Measurements from ENCODE around the gene ETV2.
A peak's percentile ranks its signal among the peaks of the same experiment; 100 is the strongest.
"Not testable (repeated sequence)": the region's sequence is repeated elsewhere in the genome, so short reads cannot be mapped to it uniquely, and the experiment has no call there.

ETV2 gene

DNA sequence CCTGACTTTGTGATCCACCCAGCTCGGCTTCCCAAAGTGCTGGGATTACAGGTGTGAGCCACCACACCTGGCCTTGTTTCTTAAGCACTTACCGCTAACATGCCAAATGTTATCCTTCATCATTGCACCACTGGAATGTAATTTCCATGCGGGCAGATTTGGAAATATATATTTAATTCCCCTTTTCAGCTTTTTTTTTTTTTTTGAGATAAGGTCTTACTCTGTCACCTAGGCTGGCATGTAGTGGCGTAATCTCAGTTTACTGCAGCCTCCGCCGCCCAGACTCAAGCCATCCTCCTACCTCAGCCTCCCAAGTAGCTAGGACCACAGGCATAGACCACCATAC, 20.4 kb downstream of the ETV2 start:
- DNase-seq: no peak

DNA sequence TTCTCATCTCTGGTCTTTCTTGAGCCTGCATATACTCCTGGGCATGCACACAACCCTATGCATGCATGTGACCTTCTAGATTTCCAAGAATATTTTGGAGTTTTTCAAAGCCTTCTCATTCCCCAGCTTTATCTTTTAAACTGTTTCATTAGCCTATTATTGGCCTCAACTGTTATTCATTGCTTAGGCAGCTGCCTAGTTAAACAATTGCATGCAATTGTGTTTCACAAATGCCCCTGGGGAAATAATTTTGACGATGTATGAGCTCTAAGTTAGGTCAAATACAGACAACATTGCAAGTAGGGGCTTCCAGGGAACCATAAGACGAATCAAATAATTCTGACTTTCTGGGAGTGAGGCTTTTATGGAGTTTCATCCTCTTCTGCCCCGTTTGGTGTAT, 22.4 kb downstream of the ETV2 start:
- no peak for DNase-seq

DNA sequence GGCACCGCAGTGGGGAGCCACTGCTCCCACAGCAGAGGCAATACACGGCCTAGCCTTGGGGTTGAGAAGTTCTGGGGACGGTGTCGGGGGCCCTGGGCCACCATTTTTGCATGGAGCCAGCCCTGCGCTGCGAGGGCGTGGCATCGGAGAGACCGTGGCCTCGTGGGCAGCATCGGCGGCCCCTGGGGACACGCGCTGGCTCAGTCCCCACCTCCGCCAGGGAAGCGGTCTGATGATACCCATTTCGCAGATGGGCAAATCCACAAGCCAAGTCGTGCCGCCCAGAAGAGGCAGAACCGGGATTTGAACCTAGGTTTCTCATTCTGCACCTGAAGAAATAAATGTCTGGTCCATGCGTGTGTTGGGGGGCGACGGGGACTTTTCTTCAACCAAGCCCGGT, 23.6 kb downstream of the ETV2 start:
- no peak for DNase-seq

DNA sequence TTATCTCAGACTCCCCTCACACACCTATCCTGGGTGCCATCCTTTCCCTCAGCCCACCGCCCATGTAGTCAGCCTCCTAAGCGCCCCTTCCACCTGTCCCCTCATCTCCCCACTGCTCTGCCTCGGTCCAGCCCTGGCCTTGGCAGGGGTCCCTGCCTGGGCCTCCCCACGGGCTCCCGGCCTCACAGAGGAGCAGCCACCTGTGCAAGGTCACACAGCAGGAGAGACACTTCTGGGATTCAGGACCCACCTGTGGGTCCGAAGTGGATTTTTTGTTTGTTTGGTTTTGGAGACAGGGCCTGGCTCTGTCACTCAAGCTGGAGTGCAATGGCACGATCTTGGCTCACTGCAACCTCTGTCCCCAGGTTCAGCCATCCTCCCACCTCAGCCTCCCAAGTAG, 24.1 kb downstream of the ETV2 start:
- DNase-seq: no peak

DNA sequence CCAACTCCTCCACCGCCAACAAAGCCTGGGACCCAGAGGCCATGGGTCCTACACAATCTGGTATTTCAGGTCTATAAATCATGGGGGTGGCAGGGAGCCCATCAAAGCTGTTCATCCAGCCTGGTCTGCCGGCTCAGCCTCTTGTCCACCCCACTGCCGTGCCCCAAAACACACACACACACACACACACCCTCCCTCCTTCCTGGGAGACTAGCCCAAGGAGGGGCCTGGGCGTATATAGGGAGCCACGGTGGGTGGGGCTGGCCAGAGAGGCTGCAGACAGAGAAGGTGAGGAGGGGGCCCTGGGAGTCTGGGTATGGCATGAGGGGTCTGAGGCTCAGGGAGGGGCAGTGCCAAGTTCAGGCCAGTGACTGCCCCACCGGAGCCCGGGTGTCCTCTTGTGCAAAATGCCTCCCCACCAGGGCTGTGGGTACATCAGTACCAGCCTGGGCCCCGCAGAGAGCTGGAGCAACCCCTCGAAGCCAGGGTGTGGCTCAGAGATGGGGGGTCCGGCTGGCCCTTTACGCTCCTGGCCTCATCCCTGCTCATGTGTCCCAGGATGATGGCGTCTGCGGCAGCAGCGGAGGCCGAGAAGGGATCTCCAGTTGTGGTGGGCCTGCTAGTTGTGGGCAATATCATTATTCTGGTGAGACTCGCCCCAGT, 24.8 kb downstream of the ETV2 start, which contains the start of gene UPK1A:
Gene UPK1A, plus strand, starts transcription at position 267 of the 663 bp plus-strand sequence. Its CDS starts 296 bp downstream, at position 563.
- DNase-seq: no peak

DNA sequence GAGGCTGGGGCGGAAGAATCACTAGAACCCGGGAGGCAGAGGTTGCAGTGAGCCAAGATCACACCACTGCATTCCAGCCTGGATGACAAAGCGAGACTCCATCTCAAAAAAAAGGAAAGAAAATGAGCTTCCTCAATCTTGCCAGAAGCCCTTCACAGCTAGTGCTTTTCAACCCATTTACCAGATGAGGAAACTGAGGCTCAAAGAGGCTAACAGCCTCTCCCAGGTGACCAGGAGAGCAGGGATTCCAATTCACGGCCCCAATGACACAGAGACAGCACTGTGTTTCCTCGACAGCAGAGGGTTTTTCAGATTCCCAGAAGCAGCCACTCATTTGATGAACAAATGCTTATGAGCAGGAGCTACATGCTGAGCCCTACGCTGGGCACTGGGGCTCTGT, 28.0 kb downstream of the ETV2 start:
- no peak for DNase-seq

DNA sequence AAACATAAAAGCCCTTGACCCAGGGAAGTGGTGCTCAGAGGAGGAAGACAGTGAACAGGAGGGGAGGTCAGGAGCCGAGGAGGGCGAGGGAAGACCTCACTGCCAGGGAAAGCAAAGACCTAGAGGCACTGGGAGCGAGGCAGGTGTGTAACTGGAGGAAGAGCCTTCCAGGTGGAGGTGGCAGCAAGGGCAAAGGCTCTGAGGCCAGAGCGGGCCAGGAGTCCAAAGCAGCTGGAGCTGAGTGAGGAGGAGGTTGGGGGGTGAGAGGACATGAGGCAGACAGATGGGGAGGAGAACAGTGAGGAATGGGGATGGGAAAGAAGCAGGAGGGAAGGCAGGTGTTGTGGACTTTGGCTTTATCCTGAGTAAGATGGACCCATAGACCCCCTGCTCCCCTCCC, 28.4 kb downstream of the ETV2 start:
- no peak for DNase-seq

DNA sequence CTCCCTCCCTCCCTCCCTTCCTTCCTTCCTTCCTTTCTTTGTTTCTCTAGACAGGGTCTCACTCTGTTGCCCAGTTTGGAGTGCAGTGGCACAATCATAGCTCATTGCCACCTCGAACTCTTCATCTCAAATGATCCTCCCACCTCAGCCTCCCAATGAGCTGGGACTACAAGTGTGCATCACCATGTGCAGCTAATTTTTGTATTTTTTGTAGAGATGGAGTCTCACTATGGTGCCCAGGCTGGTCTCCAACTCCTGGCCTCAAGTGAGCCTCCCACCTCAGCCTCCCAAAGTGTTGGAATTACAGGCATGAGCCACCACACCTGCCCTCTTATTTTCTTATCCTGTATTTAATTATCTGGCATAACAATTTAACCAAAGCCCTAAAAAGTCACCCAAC, 29.1 kb downstream of the ETV2 start:
- no peak for DNase-seq

DNA sequence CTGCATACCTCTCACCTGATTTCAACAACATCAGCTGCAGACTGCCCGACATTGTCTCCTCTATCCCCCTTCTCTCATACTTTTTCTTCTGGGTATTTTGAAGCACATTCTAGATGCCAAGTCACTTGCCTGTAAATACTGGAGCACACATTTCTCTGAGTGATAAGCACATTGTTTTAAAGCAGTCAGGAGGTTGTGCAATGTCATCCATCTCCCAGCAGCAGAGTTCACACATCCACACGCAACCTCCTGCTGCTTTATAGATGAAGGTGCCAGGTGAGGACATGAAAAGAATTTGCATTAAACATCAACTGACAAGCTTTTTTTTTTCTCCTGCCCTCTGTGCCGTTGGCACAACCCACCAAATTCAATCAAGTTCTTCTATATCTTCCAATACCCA, 30.3 kb downstream of the ETV2 start:
- no peak for DNase-seq

DNA sequence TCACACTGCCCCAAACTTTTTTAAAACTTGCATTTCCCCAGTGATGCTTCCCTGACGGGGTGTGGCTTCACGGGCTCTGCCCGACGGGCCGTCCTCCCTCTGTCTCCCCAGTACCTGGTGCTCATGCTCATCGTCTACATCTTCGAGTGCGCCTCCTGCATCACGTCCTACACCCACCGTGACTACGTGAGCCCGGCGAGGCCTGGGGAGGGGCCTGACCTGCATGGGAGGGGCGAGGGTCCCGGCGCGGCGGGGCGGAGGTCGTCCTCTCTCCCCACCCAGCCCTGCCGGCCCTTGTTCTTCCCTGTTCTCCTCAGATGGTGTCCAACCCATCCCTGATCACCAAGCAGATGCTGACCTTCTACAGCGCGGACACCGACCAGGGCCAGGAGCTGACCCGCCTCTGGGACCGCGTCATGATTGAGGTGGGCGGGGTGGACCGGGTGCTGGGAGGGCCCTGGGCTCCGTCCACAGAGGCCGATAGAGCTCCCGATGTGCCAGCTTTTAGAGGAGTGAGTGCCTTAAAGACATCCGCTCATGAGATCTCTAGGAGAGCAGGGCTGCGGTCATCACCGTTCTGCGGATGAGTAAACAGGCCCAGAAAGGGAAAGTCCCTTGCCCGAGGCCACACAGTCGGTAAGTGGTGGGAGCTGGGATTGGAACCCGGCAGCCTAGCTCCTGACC, 31.7 kb downstream of the ETV2 start:
- no peak for DNase-seq

DNA sequence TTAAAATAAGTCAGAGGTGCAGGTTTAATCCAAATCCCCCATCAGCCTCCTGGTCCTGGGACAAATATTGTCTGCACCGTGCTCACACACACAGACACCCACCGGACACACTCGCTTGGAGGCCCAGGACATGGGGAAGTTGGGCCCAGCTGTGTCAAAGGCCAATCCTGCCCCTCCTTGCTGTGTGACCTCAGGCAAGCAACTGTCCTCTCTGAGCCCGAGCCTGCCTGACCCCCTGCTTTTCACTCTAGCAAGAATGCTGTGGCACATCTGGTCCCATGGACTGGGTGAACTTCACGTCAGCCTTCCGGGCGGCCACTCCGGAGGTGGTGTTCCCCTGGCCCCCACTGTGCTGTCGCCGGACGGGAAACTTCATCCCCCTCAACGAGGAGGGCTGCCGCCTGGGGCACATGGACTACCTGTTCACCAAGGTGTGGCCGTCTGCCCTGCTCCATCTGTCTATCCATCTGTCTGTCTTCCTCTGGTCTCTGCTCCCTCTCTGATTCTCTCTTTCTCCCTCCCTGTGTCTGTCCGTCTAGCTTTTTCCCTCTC, 34.1 kb downstream of the ETV2 start:
- no peak for DNase-seq

DNA sequence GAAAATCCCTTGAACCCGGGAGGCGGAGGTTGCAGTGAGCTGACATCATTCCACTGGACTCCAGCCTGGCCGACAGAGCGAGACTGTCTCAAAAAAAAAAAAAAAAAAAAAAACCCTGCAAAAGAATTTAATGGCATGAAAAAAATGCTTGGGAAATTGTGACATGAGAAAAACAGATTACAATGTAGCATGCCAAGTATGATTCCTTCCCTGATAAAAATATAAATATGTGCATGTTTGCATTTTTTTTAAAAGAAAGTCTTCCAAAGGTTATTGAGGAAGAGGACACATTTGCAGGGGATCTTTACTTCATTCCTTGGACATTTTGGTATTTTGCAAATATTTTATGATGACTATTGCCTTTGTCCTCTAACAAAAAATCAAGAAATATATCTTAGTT, 48.3 kb downstream of the ETV2 start:
- no peak for DNase-seq

DNA sequence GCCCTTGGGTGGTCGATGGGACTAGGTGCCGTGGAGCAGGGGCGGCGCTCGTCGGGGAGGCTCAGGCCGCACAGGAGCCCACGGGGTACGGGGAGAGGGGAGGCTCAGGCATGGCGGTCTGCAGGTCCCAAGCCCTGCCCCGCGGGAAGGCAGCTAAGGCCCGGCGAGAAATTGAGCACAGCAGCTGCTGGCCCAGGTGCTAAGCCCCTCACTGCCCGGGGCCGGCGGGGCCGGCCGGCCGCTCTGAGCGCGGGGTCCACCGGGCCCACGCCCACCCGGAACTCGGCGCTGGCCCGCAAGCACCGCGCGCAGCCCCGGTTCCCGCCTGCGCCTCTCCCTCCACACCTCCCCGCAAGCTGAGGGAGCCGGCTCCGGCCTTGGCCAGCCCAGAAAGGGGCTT, 49.6 kb downstream of the ETV2 start:
- not testable (repeated sequence) for DNase-seq

DNA sequence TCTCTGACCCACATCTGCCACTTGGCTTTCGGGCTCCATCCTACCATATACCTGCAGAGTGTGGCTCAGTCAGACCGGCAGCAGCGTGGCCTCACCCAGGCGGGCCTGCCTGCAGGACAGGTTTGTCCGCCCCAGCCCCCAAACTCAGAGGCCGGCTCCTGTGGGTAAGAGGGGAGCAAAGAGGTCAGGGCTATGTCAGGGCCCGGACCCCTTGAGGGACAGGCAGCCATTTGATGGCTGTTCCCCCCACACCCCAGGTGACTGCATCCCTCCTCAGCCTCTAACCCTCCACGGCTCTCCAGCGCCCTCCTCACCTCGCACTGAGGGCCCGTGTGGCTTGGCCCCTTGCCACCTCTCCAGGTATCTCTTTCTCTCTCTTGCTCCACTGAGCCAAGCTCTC, 50.5 kb downstream of the ETV2 start:
- peak; percentile 53 for DNase-seq

DNA sequence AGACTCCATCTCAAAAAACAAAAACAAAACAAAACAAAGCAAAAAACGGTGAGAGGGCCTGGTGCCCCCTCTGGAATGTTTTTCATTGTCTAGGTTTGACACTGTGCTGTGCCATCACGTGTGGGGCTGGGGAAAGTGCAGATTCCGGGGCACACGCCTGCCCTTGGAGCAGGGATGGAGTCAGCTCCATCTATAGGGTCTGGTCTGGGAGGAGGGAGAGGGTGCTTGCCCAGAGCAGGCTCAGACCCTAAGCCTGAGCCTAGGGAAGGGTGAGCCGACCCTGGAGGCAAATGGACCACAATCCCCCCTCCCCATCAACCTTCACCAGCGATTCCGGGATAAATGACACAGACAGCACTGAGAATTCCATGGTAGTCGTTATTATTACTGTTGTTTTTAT, 51.9 kb downstream of the ETV2 start:
- no peak for DNase-seq

DNA sequence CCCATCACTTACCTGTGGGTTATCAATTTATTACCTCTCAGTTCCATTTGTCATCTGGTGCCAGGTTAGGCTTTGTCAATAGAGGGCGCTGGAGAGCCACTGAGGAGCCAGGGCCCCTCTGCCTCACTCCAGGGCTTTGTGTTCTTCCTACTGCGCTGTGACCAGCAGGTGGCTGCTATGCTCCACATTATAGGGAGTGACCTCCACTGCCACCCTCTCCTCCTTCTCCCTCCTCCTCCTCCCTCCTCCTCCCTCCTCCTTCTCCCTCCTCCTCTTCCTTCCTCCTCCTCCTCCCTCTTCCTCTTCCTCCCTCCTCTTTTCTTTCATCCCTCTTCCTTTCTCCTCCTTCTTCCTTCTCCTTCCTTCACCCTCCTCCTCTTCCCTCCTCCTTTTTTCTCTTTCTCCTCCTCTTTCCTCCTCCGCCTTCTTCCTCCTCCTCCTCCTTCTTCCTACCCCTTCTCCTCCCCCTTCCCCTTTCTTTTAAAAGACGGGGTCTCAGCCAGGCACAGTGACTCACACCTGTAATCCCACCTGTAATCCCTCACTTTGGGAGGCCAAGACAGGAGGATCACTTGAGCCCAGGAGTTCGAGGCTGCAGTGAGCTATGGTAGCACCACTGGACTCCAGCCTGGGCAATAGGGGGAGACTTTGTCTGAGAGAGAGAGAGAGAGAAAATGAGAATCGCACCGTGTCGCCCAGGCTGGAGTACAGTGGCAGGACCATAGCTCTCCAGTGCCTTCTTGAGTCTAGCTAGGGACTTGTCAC, 52.5 kb downstream of the ETV2 start:
- DNase-seq: peak; percentile 91
